HG03159 (cell line): ENCODE results near the gene TMEM128.
"Not testable (repeated sequence)": the region's sequence is repeated elsewhere in the genome, so short reads cannot be mapped to it uniquely, and the experiment has no call there.

Experiments used
- ATAC-seq: cut with Tn5 transposase; IDR thresholded peaks from one replicate; pipeline ENCODE4 v1.9.1; 2021; ENCODE audit warnings: mild to moderate bottlenecking, moderate library complexity; ENCODE audit not compliant: unreplicated experiment

TMEM128 gene

DNA sequence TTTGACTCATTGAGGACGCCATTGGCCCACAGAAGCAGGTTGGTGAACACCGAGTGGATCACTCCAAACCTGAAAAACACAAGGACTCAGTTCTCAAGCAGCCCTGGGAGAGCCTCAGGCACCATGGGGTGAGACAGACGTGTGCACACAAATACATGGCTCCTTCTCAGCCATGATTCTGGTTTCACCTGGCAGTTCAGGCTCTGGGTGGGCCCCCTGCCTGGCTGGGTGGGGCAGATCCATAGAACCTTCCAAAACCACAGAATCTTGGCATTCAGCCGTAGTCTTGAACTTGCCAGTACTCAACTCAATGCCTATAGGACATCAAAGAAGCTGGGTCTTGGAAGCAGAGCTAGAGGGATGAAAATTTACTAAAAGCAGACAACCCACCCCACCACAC, 45.5 kb downstream of the TMEM128 start:
- no peak for ATAC-seq

DNA sequence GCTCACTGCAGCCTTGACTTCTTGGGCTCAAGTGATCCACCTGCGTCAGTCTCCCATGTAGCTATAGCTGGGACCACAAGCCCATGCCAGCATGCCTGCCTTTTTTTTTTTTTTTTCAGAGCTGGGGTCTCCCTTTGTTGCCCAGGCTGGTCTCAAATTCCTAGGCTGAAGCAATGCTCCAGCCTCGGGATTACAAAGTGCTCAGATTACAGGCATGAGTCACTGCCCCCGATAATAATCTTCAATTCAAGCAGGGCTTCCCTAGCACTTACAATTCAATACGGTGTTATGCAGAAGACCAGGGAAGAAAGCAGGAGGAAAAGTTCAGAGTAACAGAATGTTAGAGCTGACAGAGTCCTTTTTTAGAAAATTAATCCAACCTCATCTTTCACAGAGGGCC, 47.4 kb downstream of the TMEM128 start:
- ATAC-seq: no peak

DNA sequence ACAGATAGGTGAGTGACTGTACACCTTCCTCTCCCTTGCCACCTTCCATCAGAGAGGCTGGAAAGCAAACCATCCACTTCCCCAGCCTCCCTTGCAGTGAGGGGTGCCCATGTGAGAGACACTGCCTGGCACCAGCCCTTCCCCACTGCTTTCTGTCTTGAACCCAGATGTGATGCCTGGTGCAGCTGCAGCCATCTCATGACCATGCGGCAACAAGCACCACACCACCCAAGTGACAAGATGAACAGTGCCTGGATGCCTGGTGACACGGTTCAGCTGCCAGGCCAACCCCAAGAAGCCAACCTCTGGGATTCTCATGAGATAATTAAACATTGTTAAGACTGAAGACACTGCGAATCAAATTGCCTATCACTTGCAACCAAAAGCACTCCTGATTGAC, 52.7 kb downstream of the TMEM128 start:
- no peak for ATAC-seq

DNA sequence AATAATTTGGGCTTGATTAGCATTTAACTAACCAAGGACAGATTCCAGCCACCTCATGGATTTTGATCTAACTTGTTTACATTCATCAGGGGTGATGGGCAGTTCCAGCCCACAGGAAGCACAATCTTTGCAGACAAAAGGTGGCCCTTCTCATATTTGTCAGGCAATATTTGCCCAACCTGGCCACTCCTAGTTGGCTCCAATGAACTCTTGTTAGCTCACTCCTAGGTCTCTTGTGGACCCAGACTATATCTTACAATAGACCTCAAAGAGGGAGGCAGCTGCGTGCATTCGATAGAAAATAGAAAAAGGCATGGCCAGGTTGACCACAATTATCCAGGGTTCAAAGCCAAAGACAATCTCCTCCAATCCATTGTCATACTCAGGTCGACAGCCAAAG, 59.5 kb downstream of the TMEM128 start:
- not testable (repeated sequence) for ATAC-seq
